ENCODE data around the gene BTBD2.

BTBD2 gene

DNA sequence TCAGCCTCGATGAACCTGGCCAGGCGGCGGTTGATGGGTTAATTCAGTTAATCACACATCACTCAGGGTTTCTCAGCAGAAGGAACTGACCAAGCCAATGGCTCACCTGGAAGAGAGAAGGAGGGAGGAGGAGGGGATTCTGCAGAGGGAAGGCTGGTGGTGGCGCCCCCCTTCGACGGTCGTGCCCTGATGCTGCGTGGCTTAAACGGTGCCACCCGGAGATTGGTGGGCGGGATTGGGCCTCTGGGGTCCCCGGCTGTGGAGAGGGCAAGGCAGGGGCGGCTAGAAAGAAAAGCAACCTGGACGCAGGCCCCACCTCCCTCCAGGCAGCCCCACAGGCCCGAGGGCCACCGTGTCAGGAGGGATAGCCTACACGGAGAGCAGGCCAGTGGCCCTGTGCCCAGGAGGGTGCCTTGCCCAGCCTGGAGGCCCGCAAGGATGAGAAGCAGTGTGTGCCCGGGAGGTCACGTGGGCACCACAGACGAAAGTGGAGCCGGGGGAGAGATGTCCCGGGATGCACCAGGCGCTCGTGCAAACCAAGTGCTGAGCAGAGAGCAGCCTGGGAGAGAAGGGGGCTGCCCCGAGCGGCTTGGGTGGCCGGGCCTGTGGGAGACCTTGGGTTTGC is 58.5 kb downstream of the BTBD2 start:
- DNase-seq, result no peak

DNA sequence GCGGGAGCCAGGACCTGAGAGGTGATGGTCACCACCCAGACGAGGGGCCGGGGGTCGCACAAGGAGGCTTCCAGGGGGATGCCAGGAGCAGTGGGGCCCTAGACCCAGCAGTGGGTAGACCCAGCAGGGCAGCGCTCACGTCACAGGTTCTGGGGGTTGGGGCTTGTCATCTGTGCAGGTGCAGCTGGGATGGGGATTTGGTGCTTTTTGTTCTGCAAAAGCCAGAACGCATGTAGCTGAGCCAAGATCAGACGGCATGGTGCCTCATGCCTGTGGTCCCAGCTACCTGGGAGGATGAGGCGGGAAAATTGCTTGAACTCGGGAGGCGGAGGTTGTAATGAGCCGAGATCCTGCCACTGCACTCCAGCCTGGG is 59.4 kb downstream of the BTBD2 start:
- DNase-seq, result no peak

DNA sequence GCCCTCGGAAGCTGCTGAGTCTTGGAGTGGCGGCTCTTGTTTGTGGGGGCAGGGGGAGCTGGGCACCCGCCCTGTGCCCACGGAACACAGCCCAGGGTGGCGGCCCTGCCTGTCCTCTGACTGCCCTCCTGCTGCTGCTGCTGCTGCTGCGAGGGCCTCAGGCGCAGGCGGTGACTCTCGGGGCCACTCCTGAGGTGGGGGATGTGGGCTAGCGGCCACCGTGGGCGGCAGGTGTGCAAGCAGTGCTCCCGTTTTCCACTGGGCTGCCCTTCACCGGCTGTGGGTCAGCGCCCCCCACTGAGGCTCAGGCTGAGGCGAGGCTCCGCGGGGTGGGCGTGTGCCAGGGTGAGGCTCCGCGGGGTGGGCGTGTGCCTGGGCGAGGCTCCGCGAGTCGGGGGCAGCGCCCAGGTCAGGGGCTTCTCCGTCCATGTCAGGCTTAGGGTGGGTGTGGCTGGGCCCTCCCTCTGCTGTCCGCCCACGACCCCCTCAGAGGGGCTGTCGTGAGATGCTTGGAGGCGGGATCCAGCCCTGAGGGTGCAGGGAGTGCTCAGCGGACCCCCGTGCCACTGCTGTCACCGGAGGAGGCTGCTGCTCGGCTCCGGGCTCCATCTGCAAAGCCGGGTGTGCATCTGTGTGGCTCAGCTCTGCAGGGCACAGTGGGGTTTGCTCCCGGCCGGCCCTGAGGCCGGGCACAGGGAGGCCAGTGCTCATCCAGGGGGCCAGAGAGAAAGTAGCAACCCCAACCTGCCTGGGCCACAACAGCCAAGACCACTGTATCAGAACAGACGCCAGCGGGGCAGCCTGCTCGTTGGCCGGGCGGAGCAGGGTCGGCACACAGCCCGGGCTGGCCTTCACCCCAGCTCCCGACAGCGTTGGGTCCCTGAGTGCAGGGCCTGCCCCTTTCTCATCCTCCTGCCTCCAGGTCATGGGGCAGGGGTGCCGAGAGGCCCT is 60.1 kb downstream of the BTBD2 start:
- no peak for DNase-seq

DNA sequence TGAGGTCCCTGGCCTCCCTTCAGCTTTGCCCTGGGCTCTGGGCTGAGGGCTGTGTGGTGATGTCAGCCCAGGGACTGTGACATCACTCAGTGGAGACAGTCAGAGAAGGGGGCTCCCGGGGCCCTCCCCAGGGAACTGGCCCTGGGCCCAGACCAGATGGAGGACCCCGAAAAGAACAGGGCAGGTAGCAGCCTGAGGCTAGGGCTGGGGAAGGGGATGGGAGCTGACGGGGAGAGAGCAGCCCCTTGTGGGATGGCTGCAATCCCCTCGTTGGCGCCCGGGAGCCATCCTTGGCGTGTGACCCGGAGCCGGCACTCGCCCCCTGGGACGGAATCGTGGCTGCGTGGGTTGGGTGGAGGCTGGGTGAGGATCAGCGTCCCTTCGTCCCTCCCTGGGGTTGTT is 61.0 kb downstream of the BTBD2 start:
- DNase-seq, result no peak

DNA sequence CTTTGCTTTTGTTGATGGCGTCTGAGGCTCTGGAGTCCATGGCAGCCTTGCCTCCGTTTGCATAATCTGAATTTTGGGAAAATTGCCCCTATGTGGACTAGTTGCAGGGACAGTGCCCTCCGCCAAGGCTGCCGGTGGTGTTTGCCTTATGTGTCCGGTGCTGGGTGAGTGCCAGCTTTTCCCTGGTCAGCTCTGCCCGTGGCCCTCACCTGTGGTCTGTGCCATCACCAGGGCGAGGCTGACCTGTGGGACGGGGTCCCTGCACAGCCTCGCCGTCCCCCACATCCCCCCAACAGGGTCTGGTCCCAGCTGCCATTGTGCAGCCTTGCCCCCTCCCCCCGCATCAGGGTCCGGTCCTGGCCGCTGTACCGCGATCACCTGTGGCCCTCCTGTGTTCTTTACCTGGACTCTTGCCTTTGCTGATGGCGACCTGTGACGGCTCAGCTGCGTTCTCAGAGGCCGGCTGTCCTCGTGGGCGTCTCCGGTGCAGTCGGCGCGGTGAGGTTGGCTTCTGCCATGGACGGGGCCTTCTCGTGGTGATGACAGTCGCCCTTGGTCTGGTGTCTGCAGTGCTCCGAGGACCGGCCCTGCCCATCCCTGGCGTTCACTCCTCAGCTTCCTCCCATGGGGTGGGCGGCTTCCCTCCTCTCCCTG is 61.9 kb downstream of the BTBD2 start:
- DNase-seq, result no peak

DNA sequence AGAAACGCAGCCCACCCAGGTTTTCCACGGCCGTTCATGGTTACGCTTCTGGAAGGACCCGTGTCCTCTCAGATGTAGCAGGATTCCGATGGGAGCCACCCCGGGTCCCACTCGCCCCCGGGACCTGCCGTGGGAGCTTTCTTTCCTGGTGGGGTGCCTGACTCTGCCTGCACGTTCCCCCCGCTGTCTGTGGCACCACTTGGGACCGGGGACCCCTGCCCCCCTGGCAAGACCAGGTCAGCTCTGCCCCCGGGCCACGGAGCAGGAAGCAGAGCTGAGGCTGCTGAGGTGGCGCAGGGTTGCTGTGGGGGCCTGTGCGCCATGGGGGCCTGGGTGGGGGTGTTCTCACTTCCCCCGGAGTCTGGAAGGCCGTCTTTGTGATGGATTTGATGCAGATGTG is 62.5 kb downstream of the BTBD2 start:
- DNase-seq, result no peak

DNA sequence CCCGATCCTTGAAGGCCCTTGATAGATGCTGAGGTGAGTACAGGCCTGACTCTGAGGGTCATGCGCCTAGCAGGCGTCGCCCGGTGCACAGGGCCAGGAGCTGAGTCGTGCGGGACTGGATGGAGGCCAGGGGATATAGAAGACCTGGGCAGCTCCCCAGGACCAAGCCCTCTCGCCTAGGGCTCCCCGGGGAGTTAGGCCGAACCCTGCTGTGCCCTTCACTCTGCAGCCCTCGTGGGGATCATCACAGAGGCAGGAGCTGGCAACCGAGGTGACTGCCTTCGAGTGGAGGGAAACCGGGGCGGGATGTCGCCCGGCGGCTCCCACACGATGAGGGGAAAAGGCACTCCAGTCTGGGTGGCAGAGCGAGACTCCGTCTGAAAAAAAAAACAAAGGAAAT is 62.9 kb downstream of the BTBD2 start:
- no peak for DNase-seq

DNA sequence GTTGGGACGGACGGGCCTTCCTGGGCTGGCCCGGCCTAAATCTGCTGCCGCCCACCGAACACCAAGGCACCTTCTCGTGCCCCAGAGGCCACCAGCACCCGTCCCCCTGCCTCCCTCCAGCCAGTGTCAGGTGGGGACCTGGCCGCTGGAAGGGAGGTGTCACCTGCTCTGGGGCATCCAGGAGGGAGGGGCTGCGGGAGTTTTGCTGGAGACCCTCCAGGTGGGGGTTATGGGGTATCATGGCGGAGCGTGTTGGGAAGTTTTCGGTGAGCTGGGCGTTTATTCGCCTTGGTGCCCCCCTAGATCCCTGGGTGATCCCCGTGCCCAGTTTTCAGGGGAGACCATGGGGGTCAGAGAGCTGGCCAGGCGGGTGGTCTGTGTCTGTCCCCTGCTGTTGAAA is 64.9 kb downstream of the BTBD2 start:
- DNase-seq, result no peak

DNA sequence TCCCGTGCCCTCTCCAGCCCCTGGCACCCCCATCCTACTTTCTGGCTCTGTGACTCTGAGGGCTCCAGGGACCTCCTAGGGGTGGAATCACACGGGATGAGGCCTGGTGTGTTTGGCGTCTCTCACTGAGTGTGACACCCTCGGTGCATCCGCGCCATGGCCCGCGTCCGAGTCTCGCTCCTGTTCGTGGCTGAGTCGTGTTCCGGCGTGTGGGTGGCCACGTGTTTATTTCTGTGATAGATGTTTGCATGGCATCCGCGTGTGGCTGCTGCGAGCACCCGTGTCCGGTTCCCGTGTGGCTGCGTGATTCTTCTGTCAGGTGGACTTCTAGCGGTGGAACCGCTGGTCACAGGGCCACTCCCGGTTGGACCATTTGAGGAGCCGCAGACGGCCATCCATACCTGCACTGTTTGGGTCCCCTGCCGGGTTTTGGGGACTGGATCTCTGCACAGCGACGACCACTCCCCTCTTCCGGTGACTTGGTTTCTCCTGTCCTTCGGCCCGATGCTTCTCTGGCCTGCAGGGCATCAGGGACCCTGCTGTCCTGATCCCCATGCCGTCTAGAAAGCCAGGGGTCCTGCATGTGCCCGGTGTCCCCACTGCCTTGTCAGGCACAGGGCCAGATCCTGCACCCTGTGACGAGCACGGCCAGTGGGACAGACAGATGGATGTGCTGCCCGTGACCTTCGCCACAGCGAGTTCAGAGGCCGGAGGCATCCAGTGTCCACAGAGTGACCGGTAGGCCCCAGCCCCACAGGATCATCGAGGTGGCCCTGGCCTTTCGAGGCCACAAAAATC is 66.0 kb downstream of the BTBD2 start:
- no peak for DNase-seq

DNA sequence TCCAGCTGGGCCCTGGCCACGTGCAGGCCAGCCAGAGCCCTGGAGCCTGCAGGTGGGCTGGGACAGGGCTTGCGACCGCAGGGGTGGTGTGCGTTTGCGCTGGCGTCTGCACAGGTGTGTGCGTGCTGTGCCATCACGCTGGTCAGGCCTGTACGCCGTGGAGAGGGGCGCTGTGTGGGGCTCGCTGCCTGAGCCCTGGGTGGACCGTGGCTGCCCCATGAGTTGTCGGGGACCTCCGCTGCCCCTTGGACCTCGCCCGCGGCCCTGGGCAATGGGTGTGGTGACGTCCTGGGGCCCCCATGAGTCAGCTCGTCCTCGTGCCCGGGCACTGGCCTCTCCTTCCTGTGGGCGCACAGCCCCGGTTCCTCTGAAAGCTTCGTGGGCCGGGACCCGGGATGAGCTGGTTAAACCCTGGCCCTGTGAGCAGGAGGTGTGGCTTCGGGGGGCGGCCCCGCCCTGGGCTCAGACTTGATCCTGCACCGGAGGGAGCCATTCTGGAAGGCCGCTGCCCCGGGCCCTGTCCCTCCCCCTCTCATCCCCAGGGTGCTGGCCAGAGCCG is 67.8 kb downstream of the BTBD2 start:
- no peak for DNase-seq

DNA sequence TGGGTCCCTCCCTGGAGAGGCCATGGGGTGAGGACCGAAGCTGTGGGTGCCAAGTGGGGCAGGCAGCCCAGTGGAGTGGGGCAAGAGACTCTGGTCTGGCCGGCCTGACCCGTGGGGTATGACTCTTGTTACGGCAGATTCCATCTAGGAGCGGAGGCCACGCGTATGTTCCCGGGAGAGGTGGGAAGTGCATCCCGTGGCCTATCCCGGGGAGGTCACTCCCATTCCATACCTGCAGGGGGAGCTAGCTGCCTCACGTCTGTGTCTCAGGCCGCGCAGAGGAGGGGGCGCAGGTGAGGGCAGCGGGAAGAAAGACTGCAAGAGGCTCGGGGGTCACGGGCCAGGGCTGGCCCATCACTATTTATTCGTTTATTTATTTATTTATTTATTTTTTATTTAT is 69.6 kb downstream of the BTBD2 start:
- DNase-seq, result no peak

DNA sequence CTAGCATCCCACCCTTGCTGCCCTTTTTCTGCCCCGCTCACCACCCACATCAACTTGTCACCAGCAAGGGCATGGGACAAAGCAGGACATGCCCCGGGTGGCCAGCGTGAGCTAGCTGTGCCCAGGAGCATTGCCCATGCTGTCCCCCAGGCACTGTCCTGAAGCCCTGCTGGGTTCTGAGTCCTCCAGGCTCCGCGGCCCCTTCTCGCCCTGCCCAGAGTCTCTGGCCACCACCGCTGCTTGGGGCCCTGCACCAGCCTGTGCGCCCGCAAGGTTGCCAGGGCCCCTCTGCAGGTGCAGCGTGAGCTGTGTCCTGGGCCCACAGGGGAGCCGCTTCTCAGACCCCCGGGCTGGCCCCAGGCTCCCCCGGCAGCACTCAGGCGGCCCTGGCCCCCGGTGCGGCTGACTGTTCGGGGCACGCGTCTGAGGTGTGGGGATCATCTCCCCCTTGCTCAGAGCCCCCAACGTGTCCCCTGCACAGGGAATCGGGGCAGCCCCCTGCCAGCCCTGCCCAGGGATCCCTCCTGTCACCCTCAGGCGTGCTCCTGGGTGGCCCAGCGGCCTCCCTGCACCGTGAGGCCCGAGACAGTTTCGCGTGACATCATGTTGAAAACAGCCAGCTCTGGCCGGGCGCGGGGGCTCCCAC is 70.5 kb downstream of the BTBD2 start:
- no peak for DNase-seq

DNA sequence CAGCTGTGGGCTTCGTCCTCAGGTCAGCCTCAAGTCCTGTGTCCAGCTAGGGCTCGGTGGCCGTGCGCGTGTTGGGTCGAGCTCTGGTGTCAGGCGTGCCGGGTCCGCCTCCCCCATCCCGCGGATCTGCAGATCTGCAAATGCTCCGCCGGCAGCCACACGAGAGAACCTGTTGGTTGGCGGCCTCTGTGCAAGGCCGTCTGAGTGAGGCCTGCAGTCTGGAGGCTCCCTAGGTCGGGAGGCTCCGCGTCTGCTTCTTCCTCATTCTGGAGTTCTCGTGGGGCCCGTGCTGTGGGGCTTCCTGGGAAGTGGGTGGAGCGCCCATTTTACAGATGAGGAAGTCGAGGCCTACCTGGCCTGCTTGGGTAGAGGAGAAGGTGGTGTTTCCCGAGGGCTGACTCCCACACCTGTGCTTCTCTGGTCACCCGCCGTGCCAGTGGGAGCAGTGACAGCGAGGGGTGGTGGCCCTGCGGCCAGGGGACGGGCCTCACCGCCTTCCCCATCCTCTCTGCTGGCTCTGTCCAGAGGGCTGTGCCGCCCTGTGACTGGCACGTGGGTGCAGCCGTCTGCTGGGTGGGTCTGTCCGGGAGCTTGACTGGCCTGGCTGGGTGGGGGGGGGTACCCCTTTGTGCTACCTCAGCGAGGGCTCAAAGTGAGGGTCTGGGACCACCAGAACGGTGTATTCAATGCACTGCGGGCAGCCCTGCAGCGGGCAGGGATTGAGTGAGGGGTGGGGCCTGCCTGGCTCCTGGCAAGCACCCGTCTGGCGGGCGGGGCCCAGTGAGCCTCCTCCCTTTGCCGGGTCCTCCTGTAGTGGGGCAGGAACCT is 71.2 kb downstream of the BTBD2 start:
- no peak for DNase-seq

DNA sequence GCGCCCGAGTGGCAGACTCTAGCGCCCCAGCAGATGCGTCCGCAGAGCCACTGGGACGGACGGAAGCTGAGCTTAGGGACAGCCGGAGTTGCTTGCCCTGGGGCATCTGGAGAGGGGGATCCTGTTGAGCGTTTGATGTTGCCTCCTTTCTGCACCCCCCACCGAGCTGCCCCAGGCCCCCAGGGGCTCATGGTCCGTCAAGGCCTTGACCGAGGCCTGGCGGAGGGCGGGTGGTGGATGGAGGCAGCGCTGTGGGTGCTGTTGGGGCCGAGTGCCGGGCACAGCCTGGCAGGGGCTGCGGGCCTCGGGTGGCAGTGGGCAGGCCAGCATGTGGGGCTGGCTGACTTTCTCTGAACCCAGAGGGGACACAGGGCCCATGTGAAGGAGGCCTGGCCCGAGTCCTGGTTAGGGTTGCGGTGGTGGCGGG is 71.8 kb downstream of the BTBD2 start:
- DNase-seq, result no peak

DNA sequence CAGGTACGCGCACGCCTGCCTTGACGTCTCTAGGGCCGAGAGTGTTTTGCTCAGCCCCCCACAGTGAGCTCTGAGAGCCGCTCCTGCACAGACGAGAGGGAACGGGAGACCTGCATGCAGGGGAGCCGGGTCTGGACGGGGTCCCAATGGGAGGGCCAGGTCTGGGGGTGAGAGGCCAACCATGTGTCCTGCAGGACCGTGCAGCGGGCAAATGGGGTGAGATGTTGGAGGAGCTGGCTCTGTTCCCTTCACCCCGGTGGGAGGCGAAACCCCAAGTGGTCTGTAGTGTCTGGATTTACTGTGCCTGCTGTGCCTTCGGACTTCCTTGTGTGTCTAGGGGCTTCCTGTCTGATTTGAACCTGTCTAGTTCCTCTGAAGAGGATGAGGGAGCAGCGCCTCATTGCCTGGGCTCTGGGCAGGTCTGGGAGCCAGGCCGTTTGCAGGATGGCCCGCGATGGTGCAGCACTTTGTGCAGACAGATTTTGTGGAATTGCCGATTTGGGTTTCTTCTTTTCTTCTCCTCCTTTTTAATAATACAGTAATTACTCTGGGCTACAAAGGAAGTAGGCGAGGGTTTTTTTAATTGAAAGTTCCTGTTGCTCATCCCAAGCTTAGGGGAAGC is 72.5 kb downstream of the BTBD2 start:
- no peak for DNase-seq

DNA sequence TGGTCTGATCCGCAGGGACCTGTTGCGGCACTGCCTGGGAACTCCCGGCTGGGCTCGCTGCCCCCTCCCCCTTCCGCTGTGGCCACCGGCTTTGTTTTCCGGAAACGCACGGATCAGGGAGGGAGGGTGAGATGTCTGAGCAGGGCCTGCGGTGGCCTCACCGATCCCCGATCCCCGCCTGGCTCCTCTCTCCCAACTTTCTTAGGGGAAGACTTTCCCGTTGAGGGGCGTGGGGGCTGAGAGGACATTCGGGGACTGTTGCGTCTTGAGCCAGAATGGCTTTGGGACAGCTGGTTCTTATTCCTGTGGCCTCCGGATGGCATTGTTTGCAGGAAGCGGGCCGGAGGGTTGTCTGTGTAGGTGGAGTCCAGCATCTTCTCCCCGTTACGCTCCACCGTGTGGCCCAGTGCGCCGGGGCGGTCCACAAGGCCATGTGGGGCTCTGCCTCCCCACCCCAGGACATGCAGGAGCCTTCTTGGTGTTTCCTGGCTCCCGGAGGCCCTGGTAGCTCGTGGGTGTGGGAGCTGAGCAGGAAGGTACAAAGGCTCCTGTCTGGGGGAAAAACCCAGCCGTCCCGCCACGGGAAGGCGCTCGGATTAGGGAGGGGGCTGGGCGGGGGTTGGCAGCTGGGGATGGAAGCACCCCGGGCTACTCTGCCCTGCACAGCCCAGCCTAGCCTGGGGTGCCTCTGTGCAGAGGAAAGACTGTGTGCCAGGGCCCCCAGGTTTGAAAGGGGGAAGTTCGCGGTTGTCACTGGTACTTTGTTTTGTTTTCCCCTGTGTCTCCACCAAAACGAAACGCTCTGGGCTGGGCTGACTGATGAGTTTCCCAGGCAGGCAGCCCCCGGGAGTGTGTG is 73.2 kb downstream of the BTBD2 start:
- peak; percentile 55 for DNase-seq

DNA sequence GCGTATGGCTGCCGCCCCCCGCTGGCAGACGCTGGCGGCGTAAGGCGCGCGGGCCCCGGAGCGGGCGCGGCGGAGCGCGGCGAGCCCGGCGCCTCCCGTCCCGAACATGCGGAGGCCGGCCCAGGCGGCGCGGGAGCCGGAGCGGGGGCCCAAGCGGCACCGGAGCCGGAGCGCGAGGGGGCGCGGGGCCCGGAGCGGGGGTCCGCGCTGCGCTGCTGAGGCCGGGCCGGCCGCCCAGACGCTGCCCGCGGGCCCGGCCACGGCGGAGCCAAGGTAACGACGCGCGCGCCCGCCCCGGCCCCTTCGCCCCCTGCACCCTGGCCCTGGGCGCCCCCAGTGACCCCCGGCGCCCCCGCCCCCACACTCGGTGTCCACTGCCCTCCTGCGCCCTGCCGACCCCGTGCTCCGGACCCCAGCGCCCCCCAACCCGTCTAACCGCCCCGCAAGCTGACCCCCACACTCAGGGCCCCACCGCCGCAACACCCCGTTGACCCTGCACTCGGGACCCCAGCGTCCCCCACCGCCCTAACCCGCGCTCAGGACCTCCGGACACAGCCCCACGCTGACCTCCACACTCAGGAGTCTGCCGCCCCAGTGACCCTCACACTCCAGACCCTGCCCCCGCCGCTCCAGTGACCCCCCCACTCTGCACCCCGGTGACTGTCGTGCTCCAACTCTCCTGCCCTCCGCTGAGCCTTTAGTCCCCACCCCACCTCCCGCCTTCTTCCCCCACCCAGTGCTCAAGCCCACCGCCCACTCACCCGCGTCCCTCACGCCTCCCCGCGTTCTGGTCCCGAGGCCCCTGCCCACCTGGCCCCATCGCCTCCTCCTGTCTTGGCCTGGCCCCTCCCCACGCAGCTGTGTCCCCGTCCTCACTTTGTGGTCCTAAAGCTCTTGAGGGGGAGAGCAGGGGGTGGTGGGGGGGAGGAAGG is 74.1 kb downstream of the BTBD2 start, which contains the start of gene CSNK1G2:
CSNK1G2 (plus strand) TSS at position 27 of the 932 bp plus-strand sequence. CDS start 28,601 bp downstream, outside the sequence.
- DNase-seq, result peak; percentile 34

DNA sequence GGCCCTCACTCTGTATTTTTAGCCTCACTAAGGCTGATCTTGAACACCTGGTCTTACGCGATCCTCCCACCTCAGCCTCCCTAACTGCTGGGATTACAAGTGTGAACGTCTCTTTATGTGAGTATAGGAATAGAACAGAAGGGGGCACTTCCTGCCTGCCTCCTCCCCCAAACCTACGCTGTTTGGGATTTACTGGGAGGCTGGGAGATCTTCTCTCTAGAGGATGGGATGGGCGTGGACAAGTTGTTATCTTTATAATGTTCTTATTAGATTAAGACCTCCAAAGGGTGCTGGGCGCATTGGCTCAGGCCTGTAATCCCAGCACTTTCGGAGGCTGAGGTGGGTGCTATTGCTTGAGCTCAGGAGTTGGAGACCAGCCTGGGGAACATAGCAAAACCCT is 77.4 kb downstream of the BTBD2 start:
- DNase-seq, result no peak
